ENCODE results near the gene DPF3.
A peak's percentile ranks its signal among the peaks of the same experiment; 100 is the strongest.

DPF3 gene

DNA sequence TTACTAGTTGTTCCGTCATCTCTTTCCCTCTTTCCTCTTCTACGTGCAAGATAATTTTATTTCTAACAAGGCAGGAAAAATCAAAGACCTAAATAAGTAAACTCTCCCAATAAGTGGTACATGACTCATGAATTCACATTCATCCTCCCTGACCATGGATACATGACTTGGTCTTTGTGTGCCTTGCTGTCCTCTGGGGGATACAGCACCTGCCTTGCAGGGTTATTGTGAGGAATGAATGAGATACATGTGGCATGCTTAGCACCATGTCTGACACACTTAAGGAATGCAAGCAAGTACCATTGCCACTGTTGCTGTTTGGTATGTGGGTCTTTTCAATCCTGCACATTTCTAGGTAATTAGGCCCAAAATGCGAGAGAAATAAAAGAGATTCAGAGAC is 208.4 kb downstream of the DPF3 start:
- Mint-ChIP-seq H3K27ac (no peak overlapping the region), H3K27me3 (ENCODE audit: low read depth) (peaks cover 20% of the 10 kb centered on the region), H3K4me1 (ENCODE audit: low read depth) (no peaks in the 10 kb centered on the region), H3K36me3 (ENCODE audit: low read depth) (no peaks in the 10 kb centered on the region), H3K9me3 (no peaks in the 10 kb centered on the region), H3K4me3 (no peak overlapping the region)
- no peak for DNase-seq (ENCODE audit: low spot score)

DNA sequence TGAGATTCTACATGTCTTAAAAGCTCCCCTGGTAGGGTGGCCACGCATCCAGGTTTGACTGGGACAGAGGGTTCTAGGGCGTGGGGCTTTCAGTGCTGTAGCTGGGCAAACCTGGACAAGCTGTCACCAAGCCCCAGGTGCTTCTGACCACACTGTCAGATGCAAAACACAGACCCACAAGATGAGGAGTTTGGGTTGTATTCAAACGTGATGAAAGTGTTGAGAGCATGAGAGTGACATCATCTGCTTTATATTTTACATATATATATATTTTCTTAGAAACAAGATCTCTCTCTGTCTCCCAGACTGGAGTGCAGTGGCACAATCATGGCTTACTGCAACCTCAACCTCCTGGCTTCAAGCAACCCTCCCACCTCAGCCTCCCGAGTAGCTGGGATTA is 210.1 kb downstream of the DPF3 start:
- no peak for DNase-seq (ENCODE audit: low spot score)
- Mint-ChIP-seq H3K9me3 (no peaks in the 10 kb centered on the region), H3K4me1 (ENCODE audit: low read depth) (no peaks in the 10 kb centered on the region), H3K4me3 (no peak overlapping the region), H3K36me3 (ENCODE audit: low read depth) (no peaks in the 10 kb centered on the region), H3K27me3 (ENCODE audit: low read depth) (peaks cover 20% of the 10 kb centered on the region), H3K27ac (no peak overlapping the region)

DNA sequence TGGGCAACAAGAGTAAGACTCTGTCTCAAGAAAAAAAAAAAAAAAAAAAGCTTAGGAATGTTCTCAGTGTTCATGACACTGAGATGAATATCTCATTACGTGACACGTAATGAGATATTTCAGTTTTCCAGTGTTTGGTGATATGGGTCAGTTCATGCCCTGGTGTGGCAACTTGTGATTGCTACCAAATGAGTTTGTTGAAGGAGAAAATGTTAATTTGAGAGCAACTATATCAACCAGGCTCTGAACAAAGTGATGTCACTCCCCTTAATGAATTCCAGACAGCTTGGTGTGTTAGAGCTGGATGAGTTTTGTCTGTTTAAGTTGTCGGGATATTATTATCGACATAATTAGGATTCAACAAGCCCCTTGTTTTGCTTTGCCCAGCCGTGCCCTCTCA is 211.7 kb downstream of the DPF3 start:
- DNase-seq (ENCODE audit: low spot score): no peak

DNA sequence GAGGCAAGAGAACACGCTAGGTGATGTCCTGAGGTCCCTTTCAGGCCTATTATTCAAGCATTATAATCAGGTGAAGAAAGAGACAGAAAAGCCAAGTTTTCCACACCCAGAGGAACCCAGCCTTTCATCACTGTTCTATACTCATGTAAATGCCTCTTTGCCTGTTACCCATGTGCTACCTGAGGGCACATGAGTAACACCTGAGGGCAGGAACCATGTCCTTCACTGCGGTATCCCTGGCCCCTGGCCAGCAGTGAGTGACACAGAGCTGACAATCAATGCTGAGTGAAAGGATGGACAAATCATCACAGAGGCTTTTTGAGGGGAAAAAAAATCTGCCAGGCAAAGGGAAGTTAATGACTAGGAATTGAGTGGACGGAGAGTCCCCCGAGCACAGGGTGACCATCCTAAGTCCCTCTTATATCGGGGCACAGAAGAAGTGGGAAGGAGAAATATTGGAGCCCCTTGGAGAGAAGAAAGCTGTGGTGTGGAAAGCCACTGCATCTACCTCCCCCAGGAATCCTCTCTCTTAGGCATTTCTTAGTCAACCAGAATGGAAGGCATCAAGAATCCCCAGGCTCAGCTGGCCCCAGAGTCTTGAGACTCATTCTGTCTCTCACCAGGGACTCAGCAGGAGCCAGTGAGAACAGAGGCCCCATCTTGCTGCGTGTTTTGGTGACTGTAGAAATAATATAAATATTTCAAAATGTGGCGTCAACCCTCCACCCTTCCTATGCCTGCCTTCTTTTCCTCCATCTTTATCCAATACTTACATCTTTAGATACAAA is 212.9 kb downstream of the DPF3 start:
- no peak overlapping the region for H3K27ac Mint-ChIP-seq
- H3K27me3 Mint-ChIP-seq (ENCODE audit: low read depth): peaks cover 20% of the 10 kb centered on the region
- no peaks in the 10 kb centered on the region for H3K36me3 Mint-ChIP-seq (ENCODE audit: low read depth)
- H3K9me3 Mint-ChIP-seq: no peaks in the 10 kb centered on the region
- H3K4me1 Mint-ChIP-seq (ENCODE audit: low read depth): no peaks in the 10 kb centered on the region
- no peak for DNase-seq (ENCODE audit: low spot score)
- H3K4me3 Mint-ChIP-seq: no peak overlapping the region

More for the DNA sequence above, 211.7 kb downstream of the DPF3 start:
- no peak overlapping the region for H3K4me3 Mint-ChIP-seq
- no peaks in the 10 kb centered on the region for H3K36me3 Mint-ChIP-seq (ENCODE audit: low read depth)
- peaks cover 17% of the 10 kb centered on the region for H3K27me3 Mint-ChIP-seq (ENCODE audit: low read depth)
- no peaks in the 10 kb centered on the region for H3K9me3 Mint-ChIP-seq
- no peak overlapping the region for H3K27ac Mint-ChIP-seq
- H3K4me1 Mint-ChIP-seq (ENCODE audit: low read depth): no peaks in the 10 kb centered on the region

DNA sequence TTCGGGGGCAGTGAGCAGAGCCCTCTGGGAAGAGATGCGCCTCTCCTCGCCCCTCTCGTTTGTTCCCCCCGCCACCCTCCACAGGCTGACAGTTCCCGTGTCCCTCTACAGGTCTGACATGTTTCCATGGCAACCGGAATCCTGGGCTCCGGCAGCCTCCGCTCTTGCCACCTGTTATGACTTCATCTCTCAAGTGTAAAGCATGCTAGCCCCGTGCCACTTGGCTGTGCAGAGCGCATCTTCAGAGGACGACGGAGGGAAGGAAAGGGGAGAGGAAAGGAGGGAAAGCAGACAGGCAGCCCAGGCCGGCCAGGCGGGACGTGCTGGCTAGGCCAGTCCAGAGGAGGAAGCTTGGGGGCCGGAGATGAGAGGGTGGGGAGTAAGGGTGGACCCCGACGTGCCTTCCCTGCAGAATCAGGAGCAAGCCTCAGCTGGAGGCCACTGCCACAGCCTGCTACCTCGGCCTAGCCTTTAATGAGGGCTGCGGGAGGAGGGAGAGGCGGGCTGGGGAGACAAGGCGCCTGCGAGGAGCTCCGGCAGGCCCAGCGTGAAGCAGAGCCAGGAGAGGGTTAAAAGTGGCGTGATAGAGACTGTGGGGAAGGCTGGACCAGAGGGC is 214.3 kb downstream of the DPF3 start:
- Mint-ChIP-seq H3K36me3 (ENCODE audit: low read depth) (no peaks in the 10 kb centered on the region), H3K4me3 (no peak overlapping the region), H3K9me3 (no peaks in the 10 kb centered on the region), H3K27me3 (ENCODE audit: low read depth) (peaks cover 28% of the 10 kb centered on the region), H3K27ac (no peak overlapping the region), H3K4me1 (ENCODE audit: low read depth) (no peaks in the 10 kb centered on the region)
- DNase-seq (ENCODE audit: low spot score): no peak

DNA sequence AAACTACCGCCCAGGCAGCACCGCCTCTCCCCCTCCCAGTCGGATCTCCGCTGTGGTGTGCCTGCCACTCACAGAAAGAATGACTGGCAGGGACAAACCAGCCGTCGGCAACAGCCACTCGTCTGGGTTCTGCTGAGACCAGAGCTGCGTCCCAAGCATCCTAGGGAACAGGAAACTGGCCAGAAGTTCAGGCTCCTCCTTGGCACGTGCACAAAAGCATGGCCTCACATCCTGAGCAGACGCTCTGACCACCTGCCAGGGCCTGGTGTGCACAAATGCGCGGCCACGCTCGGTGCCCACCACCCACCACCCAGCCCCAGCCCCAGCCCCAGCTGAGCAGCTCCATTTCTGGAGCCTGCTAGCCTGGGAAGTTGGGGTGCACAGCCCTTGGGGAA is 214.8 kb downstream of the DPF3 start:
- Mint-ChIP-seq H3K4me1 (ENCODE audit: low read depth) (no peaks in the 10 kb centered on the region), H3K4me3 (no peak overlapping the region), H3K27me3 (ENCODE audit: low read depth) (peaks cover 25% of the 10 kb centered on the region), H3K9me3 (no peaks in the 10 kb centered on the region), H3K36me3 (ENCODE audit: low read depth) (no peaks in the 10 kb centered on the region), H3K27ac (no peak overlapping the region)
- DNase-seq (ENCODE audit: low spot score): no peak

DNA sequence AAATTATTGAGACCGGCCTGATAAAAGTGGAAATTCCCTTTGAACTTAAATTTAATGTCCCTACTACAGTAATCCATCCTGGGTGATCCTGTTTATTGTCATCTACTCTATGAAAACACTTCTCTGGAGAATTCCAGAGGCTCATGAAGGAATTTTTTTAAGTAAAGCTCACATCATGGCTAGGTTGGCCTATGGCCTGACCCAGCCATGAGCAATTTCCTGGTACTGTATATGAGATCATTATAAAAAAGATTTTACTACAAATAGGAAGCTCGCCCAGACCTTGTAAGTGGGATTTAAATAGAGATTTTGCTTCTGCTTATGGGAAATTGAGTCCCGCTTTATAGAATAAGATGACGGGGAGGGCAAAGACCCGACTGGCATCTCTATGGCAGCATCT is 215.5 kb downstream of the DPF3 start:
- DNase-seq (ENCODE audit: low spot score): no peak
- Mint-ChIP-seq H3K9me3 (no peaks in the 10 kb centered on the region), H3K36me3 (ENCODE audit: low read depth) (no peaks in the 10 kb centered on the region), H3K4me3 (no peak overlapping the region), H3K27ac (no peak overlapping the region), H3K27me3 (ENCODE audit: low read depth) (peaks cover 23% of the 10 kb centered on the region), H3K4me1 (ENCODE audit: low read depth) (no peaks in the 10 kb centered on the region)

DNA sequence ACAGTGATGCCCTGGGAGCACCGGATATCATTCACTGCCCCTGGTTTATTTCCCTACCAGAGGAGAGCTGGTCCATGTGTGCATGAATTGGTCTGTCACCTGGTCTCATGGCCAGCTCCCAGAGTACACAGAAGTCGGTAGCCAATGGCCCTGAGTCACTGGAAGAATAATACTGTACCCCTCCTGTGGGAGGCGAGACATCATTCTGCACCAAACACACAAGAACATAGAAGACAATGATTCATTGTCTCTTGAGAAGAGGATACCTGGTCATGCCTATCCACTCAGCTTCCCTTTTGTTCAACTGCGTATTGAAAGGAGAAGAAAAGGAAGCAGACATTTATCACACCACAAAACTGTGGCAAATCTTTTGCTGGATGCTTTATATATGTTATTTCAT is 216.2 kb downstream of the DPF3 start:
- H3K27me3 Mint-ChIP-seq (ENCODE audit: low read depth): peaks cover 23% of the 10 kb centered on the region
- H3K27ac Mint-ChIP-seq: no peak overlapping the region
- H3K4me1 Mint-ChIP-seq (ENCODE audit: low read depth): no peaks in the 10 kb centered on the region
- H3K36me3 Mint-ChIP-seq (ENCODE audit: low read depth): no peaks in the 10 kb centered on the region
- DNase-seq (ENCODE audit: low spot score): no peak
- no peaks in the 10 kb centered on the region for H3K9me3 Mint-ChIP-seq
- no peak overlapping the region for H3K4me3 Mint-ChIP-seq

DNA sequence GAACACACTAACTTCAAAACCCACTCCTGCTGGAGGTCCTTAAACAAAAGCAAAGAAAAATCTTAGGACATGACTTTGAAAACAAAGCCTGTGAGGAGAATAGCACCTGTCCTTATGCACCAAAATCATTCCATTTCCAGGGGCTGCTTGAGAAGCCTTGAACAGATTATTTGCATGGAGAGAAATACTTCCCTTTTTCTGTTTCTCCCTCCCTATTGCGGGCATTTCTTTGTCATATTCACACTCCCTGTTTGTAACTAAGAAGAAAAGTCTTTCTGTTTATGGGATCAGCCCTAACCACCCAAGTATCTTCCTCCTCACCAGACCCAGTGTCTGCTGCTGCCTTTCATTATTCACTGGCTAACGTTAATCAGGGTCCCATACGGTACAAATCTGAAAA is 218.8 kb downstream of the DPF3 start:
- no peak overlapping the region for H3K27ac Mint-ChIP-seq
- peaks cover 30% of the 10 kb centered on the region for H3K27me3 Mint-ChIP-seq (ENCODE audit: low read depth)
- H3K36me3 Mint-ChIP-seq (ENCODE audit: low read depth): no peaks in the 10 kb centered on the region
- no peaks in the 10 kb centered on the region for H3K9me3 Mint-ChIP-seq
- no peaks in the 10 kb centered on the region for H3K4me1 Mint-ChIP-seq (ENCODE audit: low read depth)
- no peak for DNase-seq (ENCODE audit: low spot score)
- no peak overlapping the region for H3K4me3 Mint-ChIP-seq

DNA sequence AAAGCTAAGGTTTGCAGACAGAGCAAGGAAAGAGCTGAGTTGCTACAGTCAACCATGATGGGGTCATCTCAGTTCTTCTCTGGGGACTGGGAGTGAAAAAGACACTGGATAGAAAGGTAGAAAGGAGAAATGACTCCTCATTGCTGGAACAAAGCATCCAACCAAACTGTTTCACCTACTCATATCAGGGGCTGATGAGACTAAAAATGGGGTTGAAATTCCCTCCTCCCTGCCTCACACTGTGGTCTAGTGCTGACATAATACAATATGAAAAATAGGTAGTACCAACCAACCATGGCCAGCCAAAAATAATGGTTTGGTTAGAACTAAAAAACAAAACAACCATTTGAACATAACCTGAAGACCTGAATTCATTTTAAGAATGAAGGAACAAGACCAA is 220.7 kb downstream of the DPF3 start:
- H3K4me3 Mint-ChIP-seq: no peak overlapping the region
- H3K4me1 Mint-ChIP-seq (ENCODE audit: low read depth): no peaks in the 10 kb centered on the region
- peaks cover 45% of the 10 kb centered on the region for H3K27me3 Mint-ChIP-seq (ENCODE audit: low read depth)
- H3K9me3 Mint-ChIP-seq: no peaks in the 10 kb centered on the region
- DNase-seq (ENCODE audit: low spot score): no peak
- no peak overlapping the region for H3K27ac Mint-ChIP-seq
- no peaks in the 10 kb centered on the region for H3K36me3 Mint-ChIP-seq (ENCODE audit: low read depth)

DNA sequence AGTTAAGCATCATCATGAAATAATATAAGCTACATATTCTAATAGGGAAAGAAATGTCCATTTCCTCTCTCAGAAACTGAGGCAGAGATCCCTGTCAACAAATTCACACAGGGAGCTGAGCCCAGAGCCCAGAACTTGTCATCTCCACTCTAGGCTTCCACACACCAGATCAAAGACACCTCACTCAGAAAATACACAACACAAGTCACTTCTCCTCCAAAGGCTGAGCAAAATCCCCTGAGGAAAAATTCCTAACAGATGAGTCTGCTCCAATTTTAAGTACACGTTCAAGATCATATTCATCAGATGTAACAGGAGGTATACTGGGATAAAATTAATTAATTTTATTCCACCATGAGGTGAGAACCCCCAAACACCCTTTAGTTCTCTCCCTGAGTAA is 227.3 kb downstream of the DPF3 start:
- no peaks in the 10 kb centered on the region for H3K36me3 Mint-ChIP-seq (ENCODE audit: low read depth)
- H3K4me1 Mint-ChIP-seq (ENCODE audit: low read depth): peaks cover 3% of the 10 kb centered on the region
- no peaks in the 10 kb centered on the region for H3K9me3 Mint-ChIP-seq
- DNase-seq (ENCODE audit: low spot score): no peak
- H3K27me3 Mint-ChIP-seq (ENCODE audit: low read depth): peaks cover 58% of the 10 kb centered on the region
- H3K4me3 Mint-ChIP-seq: no peak overlapping the region
- H3K27ac Mint-ChIP-seq: no peak overlapping the region

DNA sequence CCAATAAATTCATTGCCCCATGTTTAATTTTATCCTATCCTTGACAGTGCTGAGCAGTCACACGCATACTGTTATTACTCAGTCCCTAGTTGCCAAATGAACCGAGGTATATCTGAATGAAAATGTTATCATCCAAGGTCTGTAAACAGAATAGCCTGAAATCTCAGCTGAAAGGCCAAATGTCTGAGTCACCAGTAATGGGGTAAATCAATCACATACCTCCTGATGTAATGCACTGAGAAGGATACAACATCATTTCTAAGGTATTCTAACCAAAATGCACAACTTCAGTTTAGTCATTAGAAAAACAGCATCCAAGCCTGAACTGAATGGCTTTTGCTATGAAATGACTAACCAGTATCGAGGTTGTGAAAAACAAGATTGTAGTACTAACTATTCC is 228.6 kb downstream of the DPF3 start:
- peak; percentile 6 for DNase-seq (ENCODE audit: low spot score)

DNA sequence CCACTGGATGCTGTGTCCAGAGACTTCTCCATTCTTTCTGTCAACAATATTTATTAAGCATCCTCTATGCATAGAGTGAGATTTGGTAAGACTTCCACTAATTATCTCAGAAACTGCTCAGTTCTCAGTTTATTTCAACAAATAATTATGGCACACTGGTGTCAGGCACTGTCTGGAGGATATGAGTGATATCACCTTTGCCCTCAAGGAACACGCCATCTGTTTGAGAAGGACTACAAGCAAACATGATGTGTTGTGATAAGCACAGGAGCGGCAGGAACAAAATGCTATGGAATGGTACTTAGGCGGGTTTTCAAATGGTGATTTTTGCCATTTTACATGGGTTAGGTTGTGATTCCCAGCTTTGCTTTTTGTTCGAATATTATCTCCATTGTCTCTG is 229.2 kb downstream of the DPF3 start:
- Mint-ChIP-seq H3K9me3 (no peaks in the 10 kb centered on the region), H3K4me3 (no peak overlapping the region), H3K27ac (no peak overlapping the region), H3K36me3 (ENCODE audit: low read depth) (no peaks in the 10 kb centered on the region), H3K27me3 (ENCODE audit: low read depth) (peaks cover 46% of the 10 kb centered on the region), H3K4me1 (ENCODE audit: low read depth) (peaks cover 3% of the 10 kb centered on the region)
- no peak for DNase-seq (ENCODE audit: low spot score)

More for the DNA sequence above, 228.6 kb downstream of the DPF3 start:
- Mint-ChIP-seq H3K27ac (no peak overlapping the region), H3K27me3 (ENCODE audit: low read depth) (peaks cover 49% of the 10 kb centered on the region), H3K9me3 (no peaks in the 10 kb centered on the region), H3K4me1 (ENCODE audit: low read depth) (peaks cover 3% of the 10 kb centered on the region), H3K4me3 (no peak overlapping the region), H3K36me3 (ENCODE audit: low read depth) (no peaks in the 10 kb centered on the region)

DNA sequence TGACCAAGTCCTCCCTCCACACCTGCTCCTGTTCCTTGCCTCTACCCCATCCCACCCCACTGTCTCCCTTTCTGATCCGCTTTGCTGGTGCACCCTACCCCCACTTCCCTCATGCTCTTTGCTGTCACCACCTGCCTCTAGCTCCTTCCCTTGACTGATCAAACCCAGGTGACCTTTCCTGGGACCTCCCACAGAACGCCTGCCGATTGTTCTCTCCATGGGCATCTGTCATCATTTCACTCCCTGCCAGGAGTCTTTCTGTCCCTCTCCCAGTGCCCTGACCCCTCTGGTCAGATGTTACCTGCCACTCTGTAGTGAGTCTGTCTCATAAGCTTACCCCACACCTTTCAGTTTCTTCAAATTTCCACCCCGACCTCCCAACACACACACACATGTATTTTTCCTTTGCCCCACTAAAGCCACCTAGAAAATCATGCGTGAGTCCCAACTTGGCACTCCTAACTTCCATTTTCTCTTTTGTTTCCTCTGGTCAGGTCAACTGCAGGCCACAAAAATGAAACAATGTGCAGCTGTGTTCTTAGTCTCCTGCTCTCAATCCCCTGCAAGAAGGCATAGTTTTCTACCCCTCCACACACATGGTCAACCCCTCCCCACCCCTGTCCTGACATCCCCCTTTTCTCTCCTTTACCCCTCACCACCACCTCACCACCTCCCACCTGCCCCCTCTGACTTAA is 229.8 kb downstream of the DPF3 start:
- H3K4me3 Mint-ChIP-seq: no peak overlapping the region
- no peaks in the 10 kb centered on the region for H3K9me3 Mint-ChIP-seq
- DNase-seq (ENCODE audit: low spot score): no peak
- no peaks in the 10 kb centered on the region for H3K36me3 Mint-ChIP-seq (ENCODE audit: low read depth)
- H3K4me1 Mint-ChIP-seq (ENCODE audit: low read depth): peaks cover 3% of the 10 kb centered on the region
- H3K27me3 Mint-ChIP-seq (ENCODE audit: low read depth): peaks cover 40% of the 10 kb centered on the region
- no peak overlapping the region for H3K27ac Mint-ChIP-seq

Measured in T-helper 2 cell treated with Interferon-gamma antibody and Interleukin-4, amounts not matched to agents 5 μg/mL and 100 μg/mL, for 36 hours (primary cell).